Measurements from ENCODE around the gene SLC35A4.
"Not testable (repeated sequence)": the region's sequence is repeated elsewhere in the genome, so short reads cannot be mapped to it uniquely, and the experiment has no call there.

SLC35A4 gene

DNA sequence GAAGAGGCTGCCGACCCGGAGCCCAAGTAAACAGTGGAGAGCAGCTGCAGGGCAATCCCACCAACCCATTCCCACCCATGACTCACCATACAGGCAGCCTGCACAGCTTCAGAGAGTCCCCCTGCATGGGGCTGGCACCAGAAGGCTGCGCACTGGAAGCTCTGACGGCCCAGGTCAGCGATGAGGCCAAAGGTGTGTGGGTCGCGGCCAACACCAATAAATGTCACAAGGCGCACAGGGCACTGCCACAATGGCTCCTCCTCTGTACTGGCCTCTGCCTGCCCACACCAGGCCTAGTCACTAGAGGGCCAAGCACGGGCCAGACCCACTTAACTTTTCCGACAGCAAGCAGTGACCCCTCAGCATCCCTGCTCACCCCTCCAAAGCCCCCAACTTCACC, 4.4 kb upstream of the SLC35A4 start:
- DNase-seq, result no peak

DNA sequence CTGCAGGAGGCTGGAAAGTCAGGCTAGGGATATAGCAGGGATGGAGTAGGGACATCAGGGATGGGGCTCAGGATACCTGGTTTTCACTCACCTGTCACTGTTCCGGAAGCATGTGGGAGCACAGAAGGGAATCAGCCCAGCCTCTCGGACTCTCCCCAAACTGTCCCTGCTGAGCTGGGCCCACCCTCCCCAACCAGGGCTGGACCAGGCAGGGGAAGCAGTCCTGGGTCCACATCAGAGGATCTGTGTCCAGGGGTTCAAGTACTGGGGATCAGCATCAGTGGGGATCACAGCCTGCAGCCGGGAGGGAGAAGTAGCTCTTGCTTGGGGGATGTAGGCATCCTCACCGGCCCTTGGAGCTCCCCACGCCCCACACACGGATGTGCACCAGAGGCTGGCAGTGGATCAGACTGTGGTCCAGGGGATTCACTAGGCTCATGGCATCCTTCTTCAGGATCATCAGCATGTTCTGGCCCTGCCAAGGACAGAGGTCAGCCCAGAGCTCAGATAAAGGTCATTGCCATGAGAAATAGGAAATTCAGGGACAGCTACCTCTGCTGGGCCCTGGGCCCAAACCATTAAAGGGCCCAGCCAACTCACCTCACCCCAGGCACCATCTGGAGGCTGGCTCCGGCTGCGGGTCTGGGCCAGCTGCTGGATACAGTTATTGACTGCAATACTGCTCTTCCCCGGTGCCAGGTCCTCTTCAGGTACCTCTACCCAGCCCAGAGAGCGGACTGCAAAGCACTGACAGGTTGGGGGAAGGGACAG, 2.7 kb upstream of the SLC35A4 start:
- no peak for DNase-seq

DNA sequence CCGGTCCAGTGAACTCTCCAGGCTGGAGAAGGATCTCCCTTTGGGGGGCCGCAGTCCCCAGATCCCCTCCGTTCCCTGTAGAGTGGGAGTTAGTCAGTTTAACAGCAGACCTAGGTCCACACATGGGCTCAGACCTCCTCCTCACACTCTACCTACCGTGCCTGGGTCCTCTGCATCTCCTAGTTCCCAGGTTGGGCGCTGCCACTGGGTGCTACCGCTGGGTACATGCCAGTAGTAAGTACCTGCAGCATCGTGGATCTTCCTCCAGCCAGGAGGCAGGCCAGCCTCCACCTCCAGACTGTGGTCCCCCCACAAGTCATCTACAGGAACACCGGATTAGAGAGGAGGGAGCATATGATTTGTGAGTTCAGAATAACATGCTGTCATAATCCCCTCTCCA, 1.0 kb upstream of the SLC35A4 start:
- DNase-seq, result no peak

DNA sequence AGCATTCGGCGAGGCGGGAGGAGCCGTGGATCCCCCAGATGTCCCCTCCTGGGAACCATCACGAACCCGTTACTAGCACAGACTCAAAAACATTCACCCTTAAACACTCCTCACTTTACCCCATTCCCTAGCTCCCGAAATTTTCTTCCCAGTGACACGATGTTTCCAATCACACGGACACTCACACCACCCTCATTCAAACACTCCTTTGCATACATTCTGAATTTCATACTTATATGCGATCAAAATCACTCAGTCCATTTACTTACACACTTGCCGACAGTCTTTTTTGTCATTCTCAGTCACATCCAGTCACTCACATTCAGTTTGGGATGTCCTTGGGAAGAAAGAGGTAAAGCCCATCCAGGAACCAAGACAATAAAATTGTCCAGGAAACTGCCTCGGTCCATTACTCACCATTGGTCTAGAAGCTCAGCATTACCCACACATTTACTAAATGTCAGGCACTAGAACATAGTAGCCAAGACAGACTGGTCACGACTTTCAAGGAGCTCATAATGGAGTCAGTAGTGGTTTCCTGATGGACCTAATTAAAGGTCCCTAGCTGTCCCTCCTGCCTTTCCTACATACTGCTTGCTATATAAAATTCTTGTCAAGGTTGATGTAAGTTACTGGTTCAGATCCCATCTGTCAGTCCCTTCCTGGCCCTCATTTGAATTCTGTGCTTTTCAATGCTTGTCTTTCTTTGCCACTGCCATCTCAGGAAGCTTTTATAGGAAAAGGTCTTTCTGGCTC, 574 bp downstream of the SLC35A4 start:
- DNase-seq, result no peak

DNA sequence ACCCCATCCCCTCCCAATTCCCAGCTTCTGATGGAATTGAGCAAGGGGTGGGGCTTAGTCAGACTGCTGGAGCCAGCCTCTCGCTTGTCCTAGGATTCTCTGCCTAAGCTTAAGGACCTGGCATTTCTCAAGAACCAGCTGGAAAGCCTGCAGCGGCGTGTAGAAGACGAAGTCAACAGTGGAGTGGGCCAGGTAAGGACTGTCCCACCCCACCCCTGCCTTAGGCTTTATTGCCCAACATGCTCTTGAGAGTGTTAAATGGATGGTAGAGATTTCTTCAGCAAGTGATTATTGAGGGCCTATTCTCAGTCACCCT, 1.1 kb downstream of the SLC35A4 start:
- DNase-seq, result no peak

DNA sequence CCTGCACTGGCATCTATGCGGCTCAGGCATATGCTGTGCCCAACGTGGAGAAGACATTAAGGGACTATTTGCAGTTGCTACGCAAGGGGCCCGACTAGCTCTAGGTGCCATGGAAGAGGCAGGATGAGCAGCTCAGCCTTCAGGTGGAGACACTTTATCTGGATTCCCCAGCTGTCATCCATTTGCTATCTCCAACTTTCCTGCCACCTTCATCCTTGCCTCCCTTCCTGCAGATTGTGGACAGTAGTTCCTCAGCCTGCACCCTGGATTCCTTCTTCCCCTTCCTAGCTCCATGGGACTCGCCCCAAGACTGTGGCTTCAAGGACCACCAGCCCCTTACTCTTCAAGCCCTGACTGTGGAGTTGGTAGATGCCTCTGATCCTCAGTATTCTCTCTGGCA, 2.0 kb downstream of the SLC35A4 start:
- DNase-seq, result no peak

DNA sequence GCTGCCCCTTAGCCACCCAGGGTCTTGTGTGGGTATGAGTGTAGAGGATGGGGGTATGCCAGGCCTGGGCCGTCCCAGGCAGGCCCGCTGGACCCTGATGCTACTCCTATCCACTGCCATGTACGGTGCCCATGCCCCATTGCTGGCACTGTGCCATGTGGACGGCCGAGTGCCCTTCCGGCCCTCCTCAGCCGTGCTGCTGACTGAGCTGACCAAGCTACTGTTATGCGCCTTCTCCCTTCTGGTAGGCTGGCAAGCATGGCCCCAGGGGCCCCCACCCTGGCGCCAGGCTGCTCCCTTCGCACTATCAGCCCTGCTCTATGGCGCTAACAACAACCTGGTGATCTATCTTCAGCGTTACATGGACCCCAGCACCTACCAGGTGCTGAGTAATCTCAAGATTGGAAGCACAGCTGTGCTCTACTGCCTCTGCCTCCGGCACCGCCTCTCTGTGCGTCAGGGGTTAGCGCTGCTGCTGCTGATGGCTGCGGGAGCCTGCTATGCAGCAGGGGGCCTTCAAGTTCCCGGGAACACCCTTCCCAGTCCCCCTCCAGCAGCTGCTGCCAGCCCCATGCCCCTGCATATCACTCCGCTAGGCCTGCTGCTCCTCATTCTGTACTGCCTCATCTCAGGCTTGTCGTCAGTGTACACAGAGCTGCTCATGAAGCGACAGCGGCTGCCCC, 2.6 kb downstream of the SLC35A4 start:
- no peak for DNase-seq

DNA sequence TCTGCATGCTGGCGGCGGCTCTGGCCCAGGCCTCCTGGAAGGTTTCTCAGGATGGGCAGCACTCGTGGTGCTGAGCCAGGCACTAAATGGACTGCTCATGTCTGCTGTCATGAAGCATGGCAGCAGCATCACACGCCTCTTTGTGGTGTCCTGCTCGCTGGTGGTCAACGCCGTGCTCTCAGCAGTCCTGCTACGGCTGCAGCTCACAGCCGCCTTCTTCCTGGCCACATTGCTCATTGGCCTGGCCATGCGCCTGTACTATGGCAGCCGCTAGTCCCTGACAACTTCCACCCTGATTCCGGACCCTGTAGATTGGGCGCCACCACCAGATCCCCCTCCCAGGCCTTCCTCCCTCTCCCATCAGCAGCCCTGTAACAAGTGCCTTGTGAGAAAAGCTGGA, 3.2 kb downstream of the SLC35A4 start:
- DNase-seq, result no peak

DNA sequence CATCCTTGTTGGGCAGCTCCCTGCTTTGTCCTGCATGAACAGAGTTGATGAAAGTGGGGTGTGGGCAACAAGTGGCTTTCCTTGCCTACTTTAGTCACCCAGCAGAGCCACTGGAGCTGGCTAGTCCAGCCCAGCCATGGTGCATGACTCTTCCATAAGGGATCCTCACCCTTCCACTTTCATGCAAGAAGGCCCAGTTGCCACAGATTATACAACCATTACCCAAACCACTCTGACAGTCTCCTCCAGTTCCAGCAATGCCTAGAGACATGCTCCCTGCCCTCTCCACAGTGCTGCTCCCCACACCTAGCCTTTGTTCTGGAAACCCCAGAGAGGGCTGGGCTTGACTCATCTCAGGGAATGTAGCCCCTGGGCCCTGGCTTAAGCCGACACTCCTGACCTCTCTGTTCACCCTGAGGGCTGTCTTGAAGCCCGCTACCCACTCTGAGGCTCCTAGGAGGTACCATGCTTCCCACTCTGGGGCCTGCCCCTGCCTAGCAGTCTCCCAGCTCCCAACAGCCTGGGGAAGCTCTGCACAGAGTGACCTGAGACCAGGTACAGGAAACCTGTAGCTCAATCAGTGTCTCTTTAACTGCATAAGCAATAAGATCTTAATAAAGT, 3.9 kb downstream of the SLC35A4 start:
- no peak for DNase-seq

DNA sequence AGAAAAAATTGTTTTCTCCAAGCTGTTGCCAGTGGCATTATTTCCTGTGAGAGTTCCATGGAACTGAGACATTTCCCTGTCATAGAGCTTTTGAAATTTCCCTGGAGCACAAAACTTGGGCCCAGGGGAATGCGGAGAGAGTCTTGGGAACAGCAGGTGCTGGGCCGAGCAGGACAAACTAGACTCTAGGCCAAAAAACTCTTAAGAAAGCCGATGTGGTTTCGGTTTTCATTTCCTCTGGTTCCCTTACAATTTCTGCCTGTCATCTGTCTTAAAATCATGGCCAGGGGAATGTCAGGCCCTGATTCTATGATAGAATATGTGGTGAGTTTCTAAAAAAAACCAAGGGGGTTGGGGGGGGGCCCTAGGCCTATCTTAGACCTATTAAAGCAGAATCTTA, 4.6 kb downstream of the SLC35A4 start:
- DNase-seq, result no peak

DNA sequence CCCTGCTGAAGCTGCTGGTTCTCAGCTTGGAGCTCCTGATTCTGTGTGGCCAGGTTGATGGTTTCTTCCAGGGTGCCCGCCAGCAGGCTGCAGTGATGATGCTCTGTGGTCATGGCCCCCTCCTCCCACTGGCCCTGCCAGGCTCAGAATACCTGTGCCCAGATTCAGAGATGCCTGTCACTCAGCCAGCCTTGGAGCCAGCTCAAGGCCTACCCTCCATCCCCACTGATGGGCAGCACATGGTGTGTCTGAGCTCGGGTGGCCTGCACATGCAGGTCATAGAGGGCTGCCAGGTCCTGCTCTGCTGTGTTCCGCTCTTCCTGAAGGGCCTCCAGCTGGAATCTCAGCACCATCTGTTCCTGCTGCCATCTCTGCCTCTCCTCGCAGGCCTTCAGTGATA, 5.4 kb downstream of the SLC35A4 start:
- DNase-seq, result no peak

DNA sequence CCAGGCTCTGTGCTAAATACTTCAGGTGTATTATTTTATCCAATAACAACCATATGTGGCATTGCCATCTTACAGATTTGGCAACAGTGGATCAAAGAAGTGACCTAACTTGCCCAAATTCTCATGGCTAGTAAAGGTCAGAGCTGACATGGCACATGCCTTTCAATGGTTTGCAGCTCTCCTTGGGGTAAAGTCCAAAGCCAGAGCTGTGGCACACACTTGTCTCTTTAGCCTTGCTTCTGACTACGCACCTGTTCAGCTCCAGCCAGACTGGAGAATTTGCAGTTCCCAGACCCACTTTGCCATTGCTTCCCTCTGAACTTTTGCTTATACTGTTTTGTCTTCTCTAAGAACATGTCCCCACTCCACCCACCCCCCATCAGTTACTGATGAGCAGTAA, 5.9 kb downstream of the SLC35A4 start:
- no peak for DNase-seq

DNA sequence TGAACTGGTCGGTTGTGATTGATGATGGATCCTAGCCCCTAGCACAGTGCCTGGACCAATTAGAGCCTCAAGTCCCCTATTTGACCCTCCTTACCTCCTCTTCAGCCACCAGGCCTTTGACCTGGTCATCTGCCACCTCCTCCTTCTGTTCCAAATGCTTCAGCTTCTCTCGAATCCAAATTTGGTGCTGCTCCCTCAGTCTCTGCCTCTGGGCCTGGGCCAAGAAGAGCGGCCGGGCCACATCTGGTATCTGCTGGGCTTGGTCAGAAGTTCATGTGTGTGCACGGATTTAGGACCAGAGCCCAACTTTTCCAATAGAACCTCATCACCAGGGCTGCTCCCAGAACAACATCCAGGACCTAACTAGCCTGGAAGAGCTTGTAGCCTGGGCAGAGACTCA, 6.5 kb downstream of the SLC35A4 start:
- no peak for DNase-seq

DNA sequence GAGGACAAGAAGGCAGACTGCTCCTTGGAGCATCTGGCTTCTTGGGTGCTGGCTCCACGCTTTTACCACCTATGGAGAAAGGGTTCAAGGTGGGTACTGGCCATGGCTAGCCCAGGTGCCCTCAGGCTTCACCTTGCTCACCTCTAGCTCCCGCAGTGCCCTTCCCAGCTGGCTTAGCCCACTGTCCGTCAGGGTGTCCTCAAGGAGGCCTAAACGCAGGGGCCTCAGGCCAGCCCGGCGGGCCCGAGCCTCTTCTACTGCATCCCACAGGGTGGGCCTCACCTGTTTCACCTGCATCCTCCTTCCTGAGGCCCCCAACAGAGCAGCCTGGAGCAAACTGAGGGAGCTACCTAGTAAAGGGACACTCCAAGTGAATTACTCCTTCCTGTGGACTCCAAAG, 9.1 kb downstream of the SLC35A4 start:
- no peak for DNase-seq

DNA sequence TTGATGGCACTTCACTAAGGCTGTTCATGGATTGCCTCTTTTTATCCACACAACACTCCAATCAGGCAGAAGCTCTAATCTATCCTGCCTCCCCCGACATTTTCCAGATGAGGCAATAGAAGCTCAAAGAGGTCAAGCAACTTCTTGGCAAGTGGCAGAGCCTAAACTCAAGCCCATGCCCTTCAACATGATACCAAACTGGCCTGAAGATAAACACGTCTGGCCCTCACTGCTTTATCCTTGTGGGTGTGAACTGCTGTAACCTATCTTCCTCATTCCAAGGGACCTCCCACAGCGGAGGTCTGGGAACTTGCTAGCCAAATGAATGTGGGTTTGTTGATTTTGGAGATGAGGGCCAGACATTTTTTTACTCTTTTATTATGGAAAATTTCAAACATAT, 9.5 kb downstream of the SLC35A4 start:
- DNase-seq, result no peak

DNA sequence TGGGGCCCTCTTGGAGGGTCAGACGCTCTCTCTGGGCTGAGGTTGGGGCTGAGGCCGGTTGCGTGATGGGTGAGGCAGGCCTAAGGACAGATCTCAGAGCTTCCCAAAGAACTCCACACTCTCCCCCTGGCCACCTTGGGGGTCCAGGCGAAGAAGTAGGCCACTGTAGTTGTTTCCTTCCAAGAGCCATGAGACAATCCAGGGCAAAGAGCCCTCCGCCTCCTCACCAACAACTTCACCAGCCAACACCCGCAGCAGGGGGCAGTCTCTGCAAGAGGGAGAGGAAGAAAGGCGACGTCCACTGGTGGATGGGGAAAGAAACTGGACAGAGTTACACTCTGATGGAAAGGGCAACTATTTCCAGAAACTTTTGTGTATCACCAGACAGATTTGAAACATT, 10.7 kb downstream of the SLC35A4 start:
- no peak for DNase-seq

DNA sequence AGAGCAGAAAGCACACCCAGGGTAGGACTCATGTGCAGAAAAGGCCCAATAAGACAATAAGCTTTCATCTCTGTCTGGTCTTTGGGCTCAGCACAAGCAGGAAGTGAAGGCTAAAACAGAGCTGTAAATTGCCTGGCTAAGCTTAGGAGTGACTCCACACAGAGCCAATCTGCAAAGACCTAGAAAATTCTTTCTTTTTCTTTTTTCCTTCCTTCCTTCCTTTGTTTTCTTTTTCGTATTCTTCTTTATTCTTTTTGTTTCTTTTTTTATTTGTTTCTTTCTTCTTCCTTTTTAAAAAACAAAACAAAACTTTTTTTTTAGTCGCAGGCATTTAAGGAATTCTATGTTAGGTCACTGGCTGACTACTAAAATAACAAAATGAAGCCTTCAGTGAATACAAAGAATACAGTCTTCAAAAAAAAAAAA, 12.2 kb downstream of the SLC35A4 start:
- no peak for DNase-seq

DNA sequence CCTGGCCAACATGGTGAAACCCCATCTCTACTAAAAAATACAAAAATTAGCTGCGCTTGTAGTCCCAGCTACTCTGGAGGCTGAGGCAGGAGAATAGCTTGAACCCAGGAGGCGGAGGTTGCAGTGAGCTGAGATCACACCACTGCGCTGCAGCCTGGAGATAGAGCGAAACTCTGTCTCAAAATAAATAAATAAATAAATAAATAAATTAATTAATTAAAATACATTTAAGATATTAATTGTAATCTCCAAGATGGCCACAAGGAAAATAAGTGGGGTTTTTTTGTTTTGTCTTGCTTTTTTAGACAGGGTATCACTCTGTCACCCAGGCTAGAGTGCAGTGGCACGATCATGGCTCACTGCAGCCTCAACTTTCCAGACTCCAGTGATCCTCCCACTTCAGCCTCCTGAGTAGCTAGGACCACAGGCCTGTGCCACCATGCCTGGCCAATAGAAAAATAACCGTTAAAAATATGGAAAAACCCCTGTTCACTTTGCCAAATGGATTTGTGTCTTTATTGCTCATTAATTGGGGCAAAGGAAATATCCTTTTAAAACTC, 14.6 kb downstream of the SLC35A4 start:
- not testable (repeated sequence) for DNase-seq

DNA sequence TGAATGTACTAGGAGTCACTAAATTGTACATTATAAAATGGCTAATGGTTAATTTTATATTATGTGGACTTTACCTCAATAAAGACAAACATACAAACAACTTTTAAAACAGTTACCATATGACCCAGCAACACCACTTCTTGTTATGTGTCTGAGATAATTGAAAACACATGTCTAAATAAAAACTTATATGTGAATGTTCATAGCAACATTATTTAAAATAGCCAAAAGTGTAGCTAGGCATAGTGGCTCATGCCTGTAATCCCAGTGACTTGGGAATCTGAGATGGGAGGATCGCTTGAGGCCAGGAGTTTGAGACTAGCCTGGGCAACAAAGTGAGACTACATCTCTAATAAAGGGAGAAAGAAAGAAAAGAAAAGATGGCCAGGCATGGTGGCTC, 22.9 kb downstream of the SLC35A4 start:
- DNase-seq, result no peak

DNA sequence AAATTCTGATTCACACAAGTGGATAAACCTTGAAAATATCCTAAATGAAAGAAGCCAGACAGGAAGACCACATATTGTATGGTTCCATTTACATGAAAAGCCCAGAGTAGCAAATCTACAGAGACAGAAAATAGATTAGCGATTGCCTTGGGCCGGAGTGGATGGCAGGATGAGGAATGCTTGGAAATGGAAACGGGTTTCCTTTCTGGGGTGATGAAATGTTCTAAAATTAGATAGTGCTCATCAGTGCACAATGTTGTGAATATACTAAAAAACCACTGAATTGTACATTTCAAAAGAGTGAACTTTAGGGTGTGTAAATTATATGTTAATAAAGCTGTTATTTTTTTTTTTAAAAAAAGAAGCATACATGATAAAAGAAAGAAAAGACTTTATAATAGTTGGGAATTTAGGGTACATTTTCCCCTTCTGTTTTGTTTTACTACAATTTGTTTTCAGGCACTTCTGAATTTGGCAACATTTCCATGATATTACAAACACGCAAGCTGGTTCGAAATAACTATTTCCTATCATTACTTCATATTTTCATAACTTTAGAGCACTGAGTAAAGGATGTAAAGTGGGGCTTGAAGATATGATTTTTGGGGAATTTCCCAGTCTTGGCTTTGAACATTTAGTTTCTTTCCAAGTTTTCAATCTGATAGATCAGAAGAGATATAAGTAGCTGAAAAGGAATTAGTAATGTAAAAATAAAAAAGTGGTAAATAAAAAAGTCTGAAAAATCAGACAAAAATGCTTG, 23.9 kb downstream of the SLC35A4 start:
- DNase-seq, result no peak

DNA sequence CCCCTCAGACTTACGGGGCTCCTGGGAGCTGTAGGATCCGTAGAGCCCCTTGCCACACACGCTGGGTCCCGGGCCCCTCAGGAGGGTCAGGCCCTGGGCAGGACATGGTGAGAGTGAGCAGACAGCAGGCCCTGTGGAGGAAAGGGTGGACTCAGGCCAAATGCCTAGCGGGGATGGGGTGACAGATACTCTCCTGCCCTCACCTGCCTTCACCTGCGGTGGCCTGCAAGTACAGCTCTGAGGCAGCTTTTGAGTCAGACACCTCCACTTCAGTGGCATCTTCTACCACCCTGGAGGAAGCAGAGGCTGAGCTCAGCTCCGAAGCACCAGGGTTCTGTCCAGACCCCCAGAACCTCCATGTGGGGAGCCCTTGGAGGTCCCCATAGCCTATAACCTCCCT, 26.2 kb downstream of the SLC35A4 start:
- no peak for DNase-seq

DNA sequence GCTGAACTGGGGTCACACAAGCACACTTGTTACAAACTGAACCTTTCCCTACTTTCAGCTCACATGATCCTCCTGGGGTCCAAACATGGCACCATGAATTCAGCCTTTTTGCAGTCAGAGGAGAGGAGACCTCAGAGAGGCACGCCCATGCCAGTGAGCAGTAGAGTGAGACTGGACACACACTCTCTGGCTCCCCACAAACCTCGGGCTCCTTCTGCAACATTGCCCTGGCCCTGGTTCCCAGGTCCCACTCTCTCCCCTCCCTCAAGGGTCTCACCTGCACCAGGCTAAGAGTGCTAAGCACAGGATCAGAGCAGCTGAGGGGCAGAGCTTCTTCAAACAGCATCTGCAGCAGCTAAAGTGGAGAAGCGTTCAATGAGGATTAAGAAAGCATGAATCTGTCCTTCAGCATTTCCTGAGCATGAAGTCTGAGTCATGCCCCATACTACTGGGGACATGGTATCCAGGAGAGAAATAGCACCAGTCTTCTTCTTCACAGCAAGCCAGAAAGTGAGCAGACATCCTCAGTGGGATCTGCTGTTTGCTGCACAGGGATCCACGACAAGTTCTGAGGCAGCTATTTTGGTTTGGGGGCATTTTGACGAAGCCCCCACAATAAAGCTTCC, 27.2 kb downstream of the SLC35A4 start:
- no peak for DNase-seq

Measured in activated naive CD4-positive, alpha-beta T cell (primary cell).